HG02763 (cell line): ENCODE results near the gene SZT2.
"Not testable (repeated sequence)": the region's sequence is repeated elsewhere in the genome, so short reads cannot be mapped to it uniquely, and the experiment has no call there.

ENCODE experiments used
- ATAC-seq: cut with Tn5 transposase; IDR thresholded peaks from one replicate; pipeline ENCODE4 v1.9.1; 2021; ENCODE audit warnings: mild to moderate bottlenecking, moderate library complexity; ENCODE audit not compliant: unreplicated experiment

The SZT2 gene

GRCh38 chr1:43360616-43361015 is 29.1 kb upstream of the SZT2 start:
- ATAC-seq = no peak

- no peak for ATAC-seq
Observed at GRCh38 chr1:43363283-43363934, 26.3 kb upstream of the SZT2 start.

GRCh38 chr1:43363935-43364525 is 25.7 kb upstream of the SZT2 start:
- ATAC-seq = no peak

- no peak for ATAC-seq
Observed at GRCh38 chr1:43365678-43366077, 24.0 kb upstream of the SZT2 start.

- ATAC-seq = no peak
Observed at GRCh38 chr1:43366179-43366578, 23.5 kb upstream of the SZT2 start.

- ATAC-seq = no peak
Observed at GRCh38 chr1:43366601-43367025, 23.1 kb upstream of the SZT2 start.

GRCh38 chr1:43367026-43367903 is 22.4 kb upstream of the SZT2 start:
- ATAC-seq = peak; percentile 41

GRCh38 chr1:43367904-43368645 is 21.6 kb upstream of the SZT2 start, which contains the start of gene ELOVL1:
ELOVL1 (minus strand) TSS chr1:43368011; CDS start chr1:43365609, 2,402 bp downstream.
- peak; percentile 68 for ATAC-seq

- ATAC-seq = no peak
Observed at GRCh38 chr1:43368646-43369020, 21.1 kb upstream of the SZT2 start.

- not testable (repeated sequence) for ATAC-seq
Observed at GRCh38 chr1:43369779-43370178, 19.9 kb upstream of the SZT2 start.

GRCh38 chr1:43370564-43370963 is 19.1 kb upstream of the SZT2 start:
- no peak for ATAC-seq

- ATAC-seq = no peak
Observed at GRCh38 chr1:43372172-43372571, 17.5 kb upstream of the SZT2 start.

- ATAC-seq = no peak
Observed at GRCh38 chr1:43373066-43373940, 16.4 kb upstream of the SZT2 start.

- ATAC-seq = no peak
Observed at GRCh38 chr1:43376723-43377235, 12.9 kb upstream of the SZT2 start.

- ATAC-seq = no peak
Observed at GRCh38 chr1:43377831-43378230, 11.9 kb upstream of the SZT2 start.

- ATAC-seq = no peak
Observed at GRCh38 chr1:43379476-43379875, 10.2 kb upstream of the SZT2 start.

- no peak for ATAC-seq
Observed at GRCh38 chr1:43381612-43382011, 8.1 kb upstream of the SZT2 start.

GRCh38 chr1:43382027-43382779 is 7.5 kb upstream of the SZT2 start:
- no peak for ATAC-seq

GRCh38 chr1:43383449-43383848 is 6.2 kb upstream of the SZT2 start:
- ATAC-seq = no peak
